ENCODE data around the gene GTF3C6. TPM values are rescaled to one million over a fixed set of nuclear protein-coding genes. Genes with fewer than 3 reads are reported as not detected.

GTF3C6 gene
- total RNA-seq, 2 donors from 2014 or later: 94.5 to 103 TPM

DNA sequence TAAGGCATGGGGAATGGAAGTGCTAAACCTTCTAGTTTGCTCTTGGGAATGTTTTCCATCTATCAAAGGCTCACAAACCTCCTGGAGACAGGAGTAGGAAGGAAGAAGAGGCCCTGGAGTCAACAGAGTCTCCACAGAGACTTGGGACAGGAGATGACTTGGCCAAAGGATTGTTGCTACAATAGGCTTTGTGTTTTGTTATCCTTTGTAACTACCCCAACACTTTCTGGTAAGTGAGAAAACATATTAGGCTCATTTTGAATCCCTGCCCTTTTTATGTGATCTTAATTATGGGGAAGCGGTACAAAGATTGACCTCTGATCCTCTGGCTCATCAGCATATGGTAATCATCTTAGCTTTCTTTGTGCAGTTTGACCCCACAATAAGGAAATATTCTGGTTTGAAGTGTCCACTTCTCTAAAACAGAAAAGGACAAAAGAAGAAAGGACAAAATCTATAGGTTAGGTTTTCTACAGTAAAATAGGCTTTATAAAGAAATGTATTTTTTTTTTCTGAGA, 24.1 kb upstream of the GTF3C6 start:
- H3K27me3 Mint-ChIP-seq (ENCODE audit: insufficient read depth): no peaks in the 10 kb centered on the region
- no peaks in the 10 kb centered on the region for H3K27me3 ChIP-seq (ENCODE audit: control insufficient read depth, insufficient read depth, low read length, poor library complexity, severe bottlenecking)
- no peak overlapping the region for H3K4me3 ChIP-seq (ENCODE audit: low read length)
- no peaks in the 10 kb centered on the region for H3K4me1 Mint-ChIP-seq
- no peak overlapping the region for H3K9ac ChIP-seq (ENCODE audit: extremely low read depth, low read length, poor library complexity, severe bottlenecking)
- H3K9me3 ChIP-seq (ENCODE audit: control insufficient read depth, low read length): no peaks in the 10 kb centered on the region
- 100% methylated on average over 1 of the region's 1 CpG for WGBS, 2 experiments (ENCODE audit: insufficient coverage in 1 of 2, insufficient read length in 1 of 2)
- H3K9me3 Mint-ChIP-seq: no peaks in the 10 kb centered on the region
- no peaks in the 10 kb centered on the region for H3K36me3 ChIP-seq (ENCODE audit: control insufficient read depth, insufficient read depth, low read length)
- no peak overlapping the region for H3K27ac Mint-ChIP-seq
- no peak overlapping the region for H3K27ac ChIP-seq (ENCODE audit: low read depth, low read length)
- no peak overlapping the region for H3K4me3 Mint-ChIP-seq
- TF ChIP-seq, protein P1, sequence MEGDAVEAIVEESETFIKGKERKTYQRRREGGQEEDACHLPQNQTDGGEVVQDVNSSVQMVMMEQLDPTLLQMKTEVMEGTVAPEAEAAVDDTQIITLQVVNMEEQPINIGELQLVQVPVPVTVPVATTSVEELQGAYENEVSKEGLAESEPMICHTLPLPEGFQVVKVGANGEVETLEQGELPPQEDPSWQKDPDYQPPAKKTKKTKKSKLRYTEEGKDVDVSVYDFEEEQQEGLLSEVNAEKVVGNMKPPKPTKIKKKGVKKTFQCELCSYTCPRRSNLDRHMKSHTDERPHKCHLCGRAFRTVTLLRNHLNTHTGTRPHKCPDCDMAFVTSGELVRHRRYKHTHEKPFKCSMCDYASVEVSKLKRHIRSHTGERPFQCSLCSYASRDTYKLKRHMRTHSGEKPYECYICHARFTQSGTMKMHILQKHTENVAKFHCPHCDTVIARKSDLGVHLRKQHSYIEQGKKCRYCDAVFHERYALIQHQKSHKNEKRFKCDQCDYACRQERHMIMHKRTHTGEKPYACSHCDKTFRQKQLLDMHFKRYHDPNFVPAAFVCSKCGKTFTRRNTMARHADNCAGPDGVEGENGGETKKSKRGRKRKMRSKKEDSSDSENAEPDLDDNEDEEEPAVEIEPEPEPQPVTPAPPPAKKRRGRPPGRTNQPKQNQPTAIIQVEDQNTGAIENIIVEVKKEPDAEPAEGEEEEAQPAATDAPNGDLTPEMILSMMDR (conservative IDR thresholded peaks at IDR 0.05): no peak
- H3K4me1 ChIP-seq (ENCODE audit: control insufficient read depth, insufficient read depth, low read length): no peaks in the 10 kb centered on the region
- no peaks in the 10 kb centered on the region for H3K36me3 Mint-ChIP-seq (ENCODE audit: low read depth)
- DNase-seq: no peak

DNA sequence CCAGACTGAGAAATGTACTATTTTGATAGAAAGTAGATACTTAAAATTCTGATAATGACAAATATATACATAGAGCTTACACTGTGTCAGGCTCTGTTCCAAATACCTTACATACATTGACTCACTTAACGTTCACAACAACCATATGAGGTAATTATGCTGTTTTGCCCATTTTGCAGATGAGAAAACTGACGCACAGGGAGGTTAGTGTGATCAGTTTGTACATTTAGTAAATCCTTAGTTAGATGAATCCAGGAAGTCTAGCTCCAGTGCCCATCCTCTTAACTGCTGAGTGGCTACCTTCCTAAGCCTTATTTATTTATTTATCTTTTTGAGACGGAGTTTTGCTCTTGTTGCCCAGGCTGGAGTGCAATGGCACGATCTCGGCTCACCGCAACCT, 23.3 kb upstream of the GTF3C6 start:
- 90 to 93% methylated on average over 2 to 6 of the region's 6 CpGs for WGBS, 2 experiments (ENCODE audit: insufficient coverage in 1 of 2, insufficient read length in 1 of 2)
- Mint-ChIP-seq H3K9me3 (no peaks in the 10 kb centered on the region), H3K36me3 (ENCODE audit: low read depth) (no peaks in the 10 kb centered on the region), H3K4me1 (no peaks in the 10 kb centered on the region), H3K27me3 (ENCODE audit: insufficient read depth) (no peaks in the 10 kb centered on the region), H3K27ac (no peak overlapping the region), H3K4me3 (no peak overlapping the region)
- H3K4me1 ChIP-seq (ENCODE audit: control insufficient read depth, insufficient read depth, low read length): no peaks in the 10 kb centered on the region
- TF ChIP-seq, protein P1 (conservative IDR thresholded peaks at IDR 0.05): no peak
- no peaks in the 10 kb centered on the region for H3K36me3 ChIP-seq (ENCODE audit: control insufficient read depth, insufficient read depth, low read length)
- no peak overlapping the region for H3K27ac ChIP-seq (ENCODE audit: low read depth, low read length)
- no peak overlapping the region for H3K4me3 ChIP-seq (ENCODE audit: low read length)
- no peaks in the 10 kb centered on the region for H3K9me3 ChIP-seq (ENCODE audit: control insufficient read depth, low read length)
- DNase-seq: no peak
- H3K9ac ChIP-seq (ENCODE audit: extremely low read depth, low read length, poor library complexity, severe bottlenecking): no peak overlapping the region
- H3K27me3 ChIP-seq (ENCODE audit: control insufficient read depth, insufficient read depth, low read length, poor library complexity, severe bottlenecking): no peaks in the 10 kb centered on the region

DNA sequence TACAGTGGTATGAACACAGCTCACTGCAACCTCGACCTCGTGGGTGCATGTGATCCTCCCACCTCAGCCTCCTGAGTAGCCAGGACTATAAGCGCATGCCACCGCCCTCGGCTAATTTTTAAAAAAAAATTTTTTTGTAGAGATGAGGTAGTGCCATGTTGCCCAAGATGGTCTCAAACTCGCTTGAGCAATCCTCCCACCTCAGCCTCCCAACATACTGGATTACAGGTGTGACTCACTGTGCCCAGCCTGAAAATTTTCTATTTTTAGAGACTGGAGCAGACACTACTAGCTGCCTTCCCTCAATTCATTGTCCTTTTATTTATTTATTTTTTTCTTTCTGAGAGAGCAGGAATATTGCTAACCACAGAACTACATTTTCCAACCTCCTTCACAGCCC, 20.3 kb upstream of the GTF3C6 start:
- Mint-ChIP-seq H3K4me1 (no peaks in the 10 kb centered on the region), H3K27me3 (ENCODE audit: insufficient read depth) (no peaks in the 10 kb centered on the region), H3K27ac (no peak overlapping the region), H3K36me3 (ENCODE audit: low read depth) (no peaks in the 10 kb centered on the region), H3K9me3 (no peaks in the 10 kb centered on the region), H3K4me3 (no peak overlapping the region)
- no peak overlapping the region for H3K27ac ChIP-seq (ENCODE audit: low read depth, low read length)
- no peaks in the 10 kb centered on the region for H3K4me1 ChIP-seq (ENCODE audit: control insufficient read depth, insufficient read depth, low read length)
- H3K36me3 ChIP-seq (ENCODE audit: control insufficient read depth, insufficient read depth, low read length): no peaks in the 10 kb centered on the region
- no peak for DNase-seq
- H3K9ac ChIP-seq (ENCODE audit: extremely low read depth, low read length, poor library complexity, severe bottlenecking): no peak overlapping the region
- TF ChIP-seq, protein P1 (conservative IDR thresholded peaks at IDR 0.05): no peak
- no peaks in the 10 kb centered on the region for H3K9me3 ChIP-seq (ENCODE audit: control insufficient read depth, low read length)
- no peak overlapping the region for H3K4me3 ChIP-seq (ENCODE audit: low read length)
- WGBS, 2 experiments (ENCODE audit: insufficient coverage in 1 of 2, insufficient read length in 1 of 2): 91 to 94% methylated on average over 3 to 6 of the region's 6 CpGs
- H3K27me3 ChIP-seq (ENCODE audit: control insufficient read depth, insufficient read depth, low read length, poor library complexity, severe bottlenecking): no peaks in the 10 kb centered on the region
